ENCODE data around the gene MBD3L5. TPM values are rescaled to one million over a fixed set of nuclear protein-coding genes. Genes with fewer than 3 reads are reported as not detected.

The MBD3L5 gene
- total and polyA plus RNA-seq, 2 donors (not counting 3 experiments of a cell fraction or from before 2014, with no cell fraction given), result not detected

DNA sequence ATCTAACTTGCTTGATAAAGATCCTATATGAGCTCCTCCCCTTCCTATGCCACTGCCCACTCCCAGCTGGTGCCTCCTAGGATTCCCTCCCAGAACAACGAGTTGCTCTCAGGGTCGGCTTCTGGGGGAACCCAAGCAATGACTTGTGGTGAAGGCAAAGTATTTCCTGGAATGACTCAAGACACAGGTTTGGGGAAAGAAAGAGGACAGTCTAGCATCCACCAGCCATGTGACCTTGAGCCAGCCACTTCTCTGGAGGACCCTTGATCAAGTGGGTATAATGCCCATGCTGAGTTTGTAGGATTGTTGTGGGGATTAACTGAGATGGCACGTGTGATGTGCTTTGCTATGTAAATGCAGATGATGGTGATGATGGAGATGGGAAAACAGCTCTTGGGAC lies 42.1 kb upstream of the MBD3L5 start:
- Histone ChIP-seq H3K9me1 (replicated peaks; ENCODE audit: control insufficient read depth, extremely low read depth, insufficient read depth, low read length) (no peaks in the 10 kb centered on the region), H3K27ac (ENCODE audit: insufficient read depth, low read depth, low read length) (no peak overlapping the region), H2AFZ (ENCODE audit: low read depth, low read length) (no peak overlapping the region), H3K4me2 (ENCODE audit: insufficient read depth, low read length) (no peak overlapping the region), H3K4me1 (ENCODE audit: control insufficient read depth, extremely low read depth, insufficient read depth, low read length) (no peaks in the 10 kb centered on the region), H4K20me1 (replicated peaks; ENCODE audit: control insufficient read depth, extremely low read depth, insufficient read depth, low read length) (no peaks in the 10 kb centered on the region), H3K27me3 (ENCODE audit: control insufficient read depth in 2 of 2, insufficient read depth in 2 of 2, low read length in 2 of 2) (no peaks in the 10 kb centered on the region), H3K4me3 (replicated peaks in 1 of 3; ENCODE audit: insufficient read depth in 1 of 3, low read depth in 1 of 3, low read length in 3 of 3) (no peak overlapping the region), H3K79me2 (ENCODE audit: control insufficient read depth, insufficient read depth, low read length) (no peaks in the 10 kb centered on the region), H3K36me3 (ENCODE audit: control insufficient read depth in 2 of 2, extremely low read depth in 1 of 2, insufficient read depth in 2 of 2, low read length in 2 of 2) (no peaks in the 10 kb centered on the region), H3K9me3 (replicated peaks; ENCODE audit: control insufficient read depth, insufficient read depth, low read length) (no peaks in the 10 kb centered on the region), H3K9ac (replicated peaks; ENCODE audit: extremely low read depth, insufficient read depth, low read length) (no peak overlapping the region)
- intact Hi-C loops (cut with micrococcal nuclease), result no loop called here
- POLR2A ChIA-PET, result no interaction called here
- CTCF ChIA-PET, result interaction anchor here (0.6 to 1.3 kb wide), 3 partner anchors 12 to 25 kb away, joined by 3 to 4 read pairs (median 3); no protein-coding TSS in a partner anchor
- no TSS peak for BruUV-seq (replicated peaks)
- FAIRE-seq (no peak), DNase-seq (ENCODE audit: low read depth, low spot score) (no peak)
- TF ChIP-seq, protein P1, sequence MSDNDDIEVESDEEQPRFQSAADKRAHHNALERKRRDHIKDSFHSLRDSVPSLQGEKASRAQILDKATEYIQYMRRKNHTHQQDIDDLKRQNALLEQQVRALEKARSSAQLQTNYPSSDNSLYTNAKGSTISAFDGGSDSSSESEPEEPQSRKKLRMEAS (IDR thresholded peaks at IDR 0.05; ENCODE audit: insufficient read depth, insufficient read length), result no peak
- TF ChIP-seq POLR2AphosphoS5 (IDR thresholded peaks at IDR 0.05; ENCODE audit: insufficient read depth, low read depth, low read length) (no peak), GATA2 (IDR thresholded peaks at IDR 0.05; ENCODE audit: insufficient read depth, insufficient read length, low read depth, low read length) (no peak), MYC (IDR thresholded peaks at IDR 0.05; ENCODE audit: low read depth, low read length) (no peak), POLR2A (IDR thresholded peaks at IDR 0.05; ENCODE audit: low read depth, low read length) (no peak), EZH2 (IDR thresholded peaks at IDR 0.05; ENCODE audit: borderline replicate concordance, low read depth, low read length, severe bottlenecking) (no peak), FOS (IDR thresholded peaks at IDR 0.05; ENCODE audit: borderline replicate concordance, insufficient read depth, low read length) (no peak), JUN (IDR thresholded peaks at IDR 0.05; ENCODE audit: borderline replicate concordance, insufficient read depth, insufficient read length, low read depth) (no peak)
- TF ChIP-seq, protein P2, sequence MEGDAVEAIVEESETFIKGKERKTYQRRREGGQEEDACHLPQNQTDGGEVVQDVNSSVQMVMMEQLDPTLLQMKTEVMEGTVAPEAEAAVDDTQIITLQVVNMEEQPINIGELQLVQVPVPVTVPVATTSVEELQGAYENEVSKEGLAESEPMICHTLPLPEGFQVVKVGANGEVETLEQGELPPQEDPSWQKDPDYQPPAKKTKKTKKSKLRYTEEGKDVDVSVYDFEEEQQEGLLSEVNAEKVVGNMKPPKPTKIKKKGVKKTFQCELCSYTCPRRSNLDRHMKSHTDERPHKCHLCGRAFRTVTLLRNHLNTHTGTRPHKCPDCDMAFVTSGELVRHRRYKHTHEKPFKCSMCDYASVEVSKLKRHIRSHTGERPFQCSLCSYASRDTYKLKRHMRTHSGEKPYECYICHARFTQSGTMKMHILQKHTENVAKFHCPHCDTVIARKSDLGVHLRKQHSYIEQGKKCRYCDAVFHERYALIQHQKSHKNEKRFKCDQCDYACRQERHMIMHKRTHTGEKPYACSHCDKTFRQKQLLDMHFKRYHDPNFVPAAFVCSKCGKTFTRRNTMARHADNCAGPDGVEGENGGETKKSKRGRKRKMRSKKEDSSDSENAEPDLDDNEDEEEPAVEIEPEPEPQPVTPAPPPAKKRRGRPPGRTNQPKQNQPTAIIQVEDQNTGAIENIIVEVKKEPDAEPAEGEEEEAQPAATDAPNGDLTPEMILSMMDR (IDR thresholded peaks at IDR 0.05; ENCODE audit: extremely low read depth in 1 of 2, insufficient read depth in 1 of 2, low read depth in 1 of 2, low read length in 2 of 2), result no peak
- dilution Hi-C loops (cut with MboI; ENCODE audit: extremely low pct_ligation_motif_present, low sequenced_read_pairs), result no loop called here

Measured in endothelial cell of umbilical vein (primary cell).